LNCaP clone FGC (cell line): Measurements from ENCODE around the gene PLCB1.
"Not testable (repeated sequence)": the region's sequence is repeated elsewhere in the genome, so short reads cannot be mapped to it uniquely, and the experiment has no call there.

Experiments
- DNase-seq: peaks from one replicate; pipeline ENCODE4 v3.0.0-alpha.2; 2011; ENCODE audit warnings: low read depth
- H3K4me3 ChIP-seq: 2 replicates; pipeline ENCODE4 v1.5.1; 2011; ENCODE audit warnings: mild to moderate bottlenecking, low read depth, low read length, control low read depth
- CTCF ChIP-seq: IDR thresholded peaks from 2 replicates; pipeline ENCODE4 v1.5.1; 2012; ENCODE audit warnings: mild to moderate bottlenecking; ENCODE audit not compliant: control insufficient read depth, insufficient read depth; ENCODE audit errors: extremely low read depth

Gene PLCB1

GRCh38 chr20:8829256-8829655 lies 697.2 kb downstream of the PLCB1 start:
- TF ChIP-seq CTCF = peak; percentile 18; the same call in 1 of the 2 replicates
- no peak overlapping the region for H3K4me3 ChIP-seq
- DNase-seq = no peak

DNA sequence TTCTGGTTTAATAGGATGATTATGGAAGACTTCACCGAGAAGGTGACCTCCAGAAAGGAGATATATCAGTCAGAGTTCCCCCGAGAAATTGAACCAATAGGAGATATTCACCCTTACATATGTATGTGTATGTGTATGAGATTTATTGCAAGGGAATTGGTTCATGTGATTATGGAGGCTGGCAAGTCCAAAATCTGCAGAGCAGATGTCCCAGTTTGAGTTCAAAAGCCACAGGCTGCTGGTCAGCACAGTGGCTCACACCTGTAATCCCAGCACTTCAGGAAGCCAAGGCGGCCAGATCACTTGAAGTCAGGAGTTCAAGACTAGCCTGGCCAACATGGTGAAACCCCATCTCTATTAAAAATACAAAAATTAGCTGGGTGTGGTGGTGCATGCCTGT lies 702.2 kb downstream of the PLCB1 start:
- not testable (repeated sequence) for DNase-seq, H3K4me3 ChIP-seq

GRCh38 chr20:8834851-8835250 lies 702.8 kb downstream of the PLCB1 start:
- TF ChIP-seq CTCF = no peak
- no peak overlapping the region for H3K4me3 ChIP-seq
- DNase-seq = no peak

DNA sequence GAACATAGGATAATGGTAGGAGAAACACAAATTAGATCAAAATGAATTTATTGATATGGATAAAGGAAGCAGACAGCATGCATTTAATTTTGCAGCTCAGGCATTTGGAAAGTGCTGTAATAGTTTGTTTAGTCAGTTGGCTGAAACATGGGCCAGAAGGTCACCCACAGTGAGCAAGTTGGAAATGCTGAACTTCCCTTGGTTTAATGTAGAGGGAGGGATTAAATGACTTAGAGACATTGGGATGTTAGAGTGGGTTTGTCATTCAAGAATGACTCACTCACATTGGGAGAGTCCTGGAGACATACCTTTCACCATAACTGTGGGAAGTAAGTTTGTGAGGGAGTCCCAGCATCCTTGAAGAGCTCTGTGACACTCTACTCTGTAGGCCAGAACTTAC lies 705.3 kb downstream of the PLCB1 start:
- H3K4me3 ChIP-seq = no peak overlapping the region
- TF ChIP-seq CTCF = no peak
- no peak for DNase-seq

GRCh38 chr20:8842525-8842924 lies 710.5 kb downstream of the PLCB1 start:
- TF ChIP-seq CTCF = no peak
- no peak for DNase-seq
- H3K4me3 ChIP-seq = no peak overlapping the region

DNA sequence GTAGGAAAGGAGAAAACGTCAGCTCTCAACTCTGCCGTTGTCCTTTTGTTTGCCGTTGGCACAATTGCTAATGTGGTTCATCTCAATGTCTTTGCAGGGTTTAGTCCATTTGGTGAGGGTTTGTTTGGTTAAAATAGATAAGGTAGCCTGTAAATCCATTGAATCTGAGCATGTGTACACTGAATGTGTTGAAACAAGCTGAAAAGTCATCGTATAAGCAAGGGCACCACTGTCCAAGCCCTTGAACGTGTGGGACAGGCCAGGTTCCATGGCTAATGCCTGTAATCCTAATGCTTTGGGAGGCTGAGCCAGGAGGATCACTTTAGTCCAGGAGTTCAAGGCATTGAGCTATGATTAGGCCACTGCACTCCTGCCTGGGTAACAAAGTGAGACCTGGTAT lies 712.1 kb downstream of the PLCB1 start:
- TF ChIP-seq CTCF = no peak
- H3K4me3 ChIP-seq = no peak overlapping the region
- no peak for DNase-seq

GRCh38 chr20:8849990-8850389 lies 717.9 kb downstream of the PLCB1 start:
- no peak for TF ChIP-seq CTCF
- DNase-seq = no peak
- no peak overlapping the region for H3K4me3 ChIP-seq

DNA sequence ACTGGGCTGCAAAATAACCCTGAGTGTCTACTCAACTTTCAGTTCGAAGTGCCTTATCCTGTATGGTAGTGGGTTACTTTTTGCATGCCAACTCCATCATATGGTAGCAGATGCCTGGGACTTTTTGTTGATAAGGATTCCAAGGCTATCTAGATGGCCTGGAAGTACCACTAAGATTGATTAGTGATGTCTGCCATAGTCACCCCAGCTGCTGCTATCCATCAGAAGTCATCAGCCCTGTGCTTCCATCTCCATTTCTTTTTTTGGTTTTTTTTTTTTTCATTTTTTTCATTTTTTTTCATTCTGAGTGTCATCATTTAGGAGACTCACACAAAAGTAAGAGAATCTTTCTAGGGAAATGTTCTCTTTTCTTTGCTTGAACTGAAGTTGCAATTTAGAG lies 719.4 kb downstream of the PLCB1 start:
- TF ChIP-seq CTCF = no peak
- no peak for DNase-seq
- H3K4me3 ChIP-seq = no peak overlapping the region

GRCh38 chr20:8851919-8852318 lies 719.9 kb downstream of the PLCB1 start:
- DNase-seq = not testable (repeated sequence)

GRCh38 chr20:8853211-8853610 lies 721.1 kb downstream of the PLCB1 start:
- H3K4me3 ChIP-seq, DNase-seq: not testable (repeated sequence)

More at GRCh38 chr20:8851919-8852318, 719.9 kb downstream of the PLCB1 start:
- H3K4me3 ChIP-seq = not testable (repeated sequence)
